Upper lobe of left lung (tissue), 6 donors: ENCODE results near the gene SLC4A7. TPM values are rescaled to one million over a fixed set of nuclear protein-coding genes. Genes with fewer than 3 reads are reported as not detected.

ENCODE experiments used
- ATAC-seq, 2 donors: fragments of 200-7000 bp; cut with Tn5 transposase; one replicate each; pipeline ENCODE4 v1.9.1; 2022; ENCODE audit warnings: mild to moderate bottlenecking in 2 of 2, moderate library complexity in 2 of 2; ENCODE audit not compliant: low FRiP score in 2 of 2
- DNase-seq, 2 donors: peaks; one replicate each; pipeline ENCODE4 v3.0.0-alpha.2; 2019 to 2020
- H3K27ac ChIP-seq, 4 donors: fragments of 200-600 bp; sonication (generic); one replicate each; pipeline ENCODE4 v1.5.1; 2016 to 2019
- H3K27me3 ChIP-seq, 4 donors: fragments of 200-600 bp; sonication (generic); one replicate each; pipeline ENCODE4 v1.5.1; 2017 to 2019
- H3K36me3 ChIP-seq, 4 donors: fragments of 200-600 bp; sonication (generic); one replicate each; pipeline ENCODE4 v1.5.1; 2016 to 2019
- H3K4me1 ChIP-seq, 4 donors: fragments of 200-600 bp; sonication (generic); one replicate each; pipeline ENCODE4 v1.5.1; 2018 to 2019
- H3K4me3 ChIP-seq, 4 donors: fragments of 200-600 bp; sonication (generic); one replicate each; pipeline ENCODE4 v1.5.1; 2017 to 2019; ENCODE audit warnings: mild to moderate bottlenecking in 2 of 4, moderate library complexity in 1 of 4
- H3K9me3 ChIP-seq, 4 donors: fragments of 200-600 bp; sonication (generic); one replicate each; pipeline ENCODE4 v1.5.1; 2018 to 2019
- CTCF ChIP-seq, 6 experiments: fragments of 450-650 bp in 4 of 6; fragments of 200-600 bp in 2 of 6; sonication (generic) in 2 of 6; IDR thresholded peaks; one replicate each; pipeline ENCODE4 v1.5.1; 2016 to 2019; ENCODE audit warnings: antibody characterized with exemption in 6 of 6
- EP300 ChIP-seq, 4 donors: sonication (generic); formaldehyde crosslinking; IDR thresholded peaks; one replicate each; pipeline ENCODE4 v1.5.1; 2017; ENCODE audit warnings: antibody characterized with exemption in 4 of 4, control low read depth in 2 of 4
- POLR2A ChIP-seq, 4 donors: fragments of 450-650 bp; IDR thresholded peaks; one replicate each; pipeline ENCODE4 v1.5.1; 2016 to 2017; ENCODE audit warnings: antibody characterized with exemption in 4 of 4, mild to moderate bottlenecking in 2 of 4
- POLR2AphosphoS5 ChIP-seq, 2 donors: sonication (generic); formaldehyde crosslinking; IDR thresholded peaks; one replicate each; pipeline ENCODE4 v1.5.1; 2017; ENCODE audit warnings: antibody characterized with exemption in 2 of 2
- WGBS, 2 donors: methylation state at CpG; one replicate each; pipeline ENCODE4 v1.1.5; 2017 to 2018; 5-methylcytosine and 5-hydroxymethylcytosine counted together
- total RNA-seq, 6 donors: library from RNA; depleted of rRNA in 4 of 6; stranded (reverse); fragments of >200 nt in 4 of 6; gene quantifications; one replicate each; pipeline versions ENCODE4 v1.1.0 to v1.2.1, GENCODE V29; 2016 to 2021
- donor health status: DM: no; HTN: no; CAD: no; lungs with moderate emphysema.
- donor health status: DM: no; HTN: yes; CAD: no; lungs with severe emphysema.

The SLC4A7 gene
- total RNA-seq, 6 donors from 2014 or later: 11.8 to 40.5 (median 19.6) TPM

GRCh38 chr3:27454914-27455313 lies 29.3 kb downstream of the SLC4A7 start:
- ATAC-seq: peak in 1 of 2 donors; percentile 45
- DNase-seq: no peak
- no peak overlapping the region for H3K27ac ChIP-seq

GRCh38 chr3:27454461-27454860 lies 29.7 kb downstream of the SLC4A7 start:
- H3K4me3 ChIP-seq: no peak overlapping the region
- 90 to 93% methylated on average over 3 of the region's 3 CpGs for WGBS, 2 donors
- no peaks in the 10 kb centered on the region for H3K36me3 ChIP-seq
- H3K27me3 ChIP-seq: no peaks in the 10 kb centered on the region
- ATAC-seq (no peak), DNase-seq (no peak)
- no peak overlapping the region for H3K27ac ChIP-seq
- H3K9me3 ChIP-seq: no peaks in the 10 kb centered on the region
- TF ChIP-seq CTCF (IDR thresholded peaks at IDR 0.05): no peak
- no peak for TF ChIP-seq POLR2AphosphoS5 (IDR thresholded peaks at IDR 0.05)
- no peak for TF ChIP-seq POLR2A (IDR thresholded peaks at IDR 0.05)
- peaks cover 0 to 6% (median 4%) of the 10 kb centered on the region in 4 donors for H3K4me1 ChIP-seq

More at GRCh38 chr3:27454914-27455313, 29.3 kb downstream of the SLC4A7 start:
- peaks cover 0 to 6% (median 3%) of the 10 kb centered on the region in 4 donors for H3K4me1 ChIP-seq
- TF ChIP-seq CTCF (IDR thresholded peaks at IDR 0.05): no peak
- TF ChIP-seq POLR2AphosphoS5 (IDR thresholded peaks at IDR 0.05): no peak
- TF ChIP-seq EP300 (IDR thresholded peaks at IDR 0.05): no peak
- TF ChIP-seq POLR2A (IDR thresholded peaks at IDR 0.05): no peak
- no peaks in the 10 kb centered on the region for H3K27me3 ChIP-seq
- H3K36me3 ChIP-seq: no peaks in the 10 kb centered on the region
- no peaks in the 10 kb centered on the region for H3K9me3 ChIP-seq
- no peak overlapping the region for H3K4me3 ChIP-seq

- no peaks in the 10 kb centered on the region for H3K9me3 ChIP-seq
- H3K27me3 ChIP-seq: no peaks in the 10 kb centered on the region
- ATAC-seq: no peak
- no peak for DNase-seq
- H3K4me3 ChIP-seq: no peak overlapping the region
- WGBS, 2 donors: 93 to 100% methylated on average over 1 of the region's 1 CpG
- peaks cover 0 to 7% (median 0%) of the 10 kb centered on the region in 4 donors for H3K36me3 ChIP-seq
- TF ChIP-seq CTCF (IDR thresholded peaks at IDR 0.05) (no peak), POLR2AphosphoS5 (IDR thresholded peaks at IDR 0.05) (no peak), POLR2A (IDR thresholded peaks at IDR 0.05) (no peak), EP300 (IDR thresholded peaks at IDR 0.05) (no peak)
- peaks cover 0 to 6% (median 4%) of the 10 kb centered on the region in 4 donors for H3K4me1 ChIP-seq
- no peak overlapping the region for H3K27ac ChIP-seq
These were observed 31.7 kb downstream of the SLC4A7 start for GRCh38 chr3:27452368-27453090.

GRCh38 chr3:27451842-27452241 lies 32.3 kb downstream of the SLC4A7 start:
- Histone ChIP-seq H3K36me3 (peaks cover 0 to 7% (median 0%) of the 10 kb centered on the region in 4 donors), H3K27ac (no peak overlapping the region), H3K27me3 (no peaks in the 10 kb centered on the region), H3K4me1 (peaks cover 0 to 6% (median 4%) of the 10 kb centered on the region in 4 donors), H3K4me3 (no peak overlapping the region), H3K9me3 (no peaks in the 10 kb centered on the region)
- DNase-seq (no peak), ATAC-seq (no peak)
- no peak for TF ChIP-seq POLR2AphosphoS5 (IDR thresholded peaks at IDR 0.05)
- TF ChIP-seq CTCF (IDR thresholded peaks at IDR 0.05): no peak
- TF ChIP-seq EP300 (IDR thresholded peaks at IDR 0.05): no peak
- no peak for TF ChIP-seq POLR2A (IDR thresholded peaks at IDR 0.05)

GRCh38 chr3:27451251-27451650 lies 32.9 kb downstream of the SLC4A7 start:
- Histone ChIP-seq H3K4me1 (peaks cover 0 to 6% (median 4%) of the 10 kb centered on the region in 4 donors), H3K36me3 (peaks cover 0 to 7% (median 0%) of the 10 kb centered on the region in 4 donors), H3K27ac (no peak overlapping the region), H3K4me3 (no peak overlapping the region), H3K27me3 (no peaks in the 10 kb centered on the region), H3K9me3 (no peaks in the 10 kb centered on the region)
- ATAC-seq (no peak), DNase-seq (no peak)
- TF ChIP-seq POLR2AphosphoS5 (IDR thresholded peaks at IDR 0.05): no peak
- TF ChIP-seq CTCF (IDR thresholded peaks at IDR 0.05): no peak
- TF ChIP-seq POLR2A (IDR thresholded peaks at IDR 0.05): no peak
- TF ChIP-seq EP300 (IDR thresholded peaks at IDR 0.05): no peak
